GM10266 (cell line): ENCODE results near the gene KCNJ10.

Source experiments
- DNase-seq: peaks from one replicate; pipeline ENCODE4 v3.0.0; 2012; ENCODE audit errors: extremely low spot score
- TF ChIP-seq, protein P1 (sequence below): IDR thresholded peaks from 2 replicates; pipeline ENCODE4 v1.5.1; 2012; ENCODE audit warnings: mild to moderate bottlenecking, low read depth; ENCODE audit not compliant: control insufficient read depth, insufficient read depth; ENCODE audit errors: missing control alignments

The KCNJ10 gene

DNA sequence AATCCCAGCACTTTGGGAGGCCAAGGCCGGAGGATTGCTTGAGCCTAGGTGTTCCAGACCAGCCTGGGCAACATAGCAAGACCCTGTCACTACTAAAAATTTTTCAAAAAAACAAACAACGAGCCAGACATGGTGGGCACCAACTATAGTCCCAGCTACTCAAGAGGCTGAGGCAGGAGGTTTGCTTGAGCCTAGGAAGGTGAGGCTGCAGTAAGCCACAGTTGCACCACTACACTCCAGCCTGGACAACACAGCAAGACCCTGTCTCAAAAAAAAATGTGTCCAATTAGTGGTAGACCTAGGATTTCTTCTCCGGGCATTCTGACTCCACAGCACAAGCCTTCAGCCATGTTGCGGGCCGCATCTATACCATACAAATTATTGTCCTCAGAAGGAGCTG lies 35.2 kb upstream of the KCNJ10 start:
- no peak for DNase-seq
- TF ChIP-seq, protein P1, sequence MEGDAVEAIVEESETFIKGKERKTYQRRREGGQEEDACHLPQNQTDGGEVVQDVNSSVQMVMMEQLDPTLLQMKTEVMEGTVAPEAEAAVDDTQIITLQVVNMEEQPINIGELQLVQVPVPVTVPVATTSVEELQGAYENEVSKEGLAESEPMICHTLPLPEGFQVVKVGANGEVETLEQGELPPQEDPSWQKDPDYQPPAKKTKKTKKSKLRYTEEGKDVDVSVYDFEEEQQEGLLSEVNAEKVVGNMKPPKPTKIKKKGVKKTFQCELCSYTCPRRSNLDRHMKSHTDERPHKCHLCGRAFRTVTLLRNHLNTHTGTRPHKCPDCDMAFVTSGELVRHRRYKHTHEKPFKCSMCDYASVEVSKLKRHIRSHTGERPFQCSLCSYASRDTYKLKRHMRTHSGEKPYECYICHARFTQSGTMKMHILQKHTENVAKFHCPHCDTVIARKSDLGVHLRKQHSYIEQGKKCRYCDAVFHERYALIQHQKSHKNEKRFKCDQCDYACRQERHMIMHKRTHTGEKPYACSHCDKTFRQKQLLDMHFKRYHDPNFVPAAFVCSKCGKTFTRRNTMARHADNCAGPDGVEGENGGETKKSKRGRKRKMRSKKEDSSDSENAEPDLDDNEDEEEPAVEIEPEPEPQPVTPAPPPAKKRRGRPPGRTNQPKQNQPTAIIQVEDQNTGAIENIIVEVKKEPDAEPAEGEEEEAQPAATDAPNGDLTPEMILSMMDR, result no peak

DNA sequence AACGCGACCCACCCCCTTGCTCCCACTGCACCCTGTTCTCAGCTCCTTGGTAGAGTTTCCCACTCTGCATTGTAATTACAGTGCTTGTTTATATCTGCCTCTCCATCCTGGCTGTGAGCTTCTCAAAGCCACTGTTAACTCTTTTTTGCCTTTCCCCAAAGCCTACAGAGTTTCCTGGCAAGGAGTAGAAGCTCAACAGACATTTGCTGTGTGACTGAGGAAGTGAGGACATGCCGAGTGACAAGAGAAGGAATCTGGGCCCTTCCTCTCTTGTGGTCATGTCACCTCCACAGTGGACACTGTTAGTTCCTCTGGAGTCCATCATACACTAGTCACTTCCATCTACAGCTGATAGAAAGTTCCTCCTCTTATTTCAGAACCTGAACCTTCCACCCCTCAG lies 34.5 kb upstream of the KCNJ10 start:
- TF ChIP-seq, protein P1, result no peak
- DNase-seq, result no peak

DNA sequence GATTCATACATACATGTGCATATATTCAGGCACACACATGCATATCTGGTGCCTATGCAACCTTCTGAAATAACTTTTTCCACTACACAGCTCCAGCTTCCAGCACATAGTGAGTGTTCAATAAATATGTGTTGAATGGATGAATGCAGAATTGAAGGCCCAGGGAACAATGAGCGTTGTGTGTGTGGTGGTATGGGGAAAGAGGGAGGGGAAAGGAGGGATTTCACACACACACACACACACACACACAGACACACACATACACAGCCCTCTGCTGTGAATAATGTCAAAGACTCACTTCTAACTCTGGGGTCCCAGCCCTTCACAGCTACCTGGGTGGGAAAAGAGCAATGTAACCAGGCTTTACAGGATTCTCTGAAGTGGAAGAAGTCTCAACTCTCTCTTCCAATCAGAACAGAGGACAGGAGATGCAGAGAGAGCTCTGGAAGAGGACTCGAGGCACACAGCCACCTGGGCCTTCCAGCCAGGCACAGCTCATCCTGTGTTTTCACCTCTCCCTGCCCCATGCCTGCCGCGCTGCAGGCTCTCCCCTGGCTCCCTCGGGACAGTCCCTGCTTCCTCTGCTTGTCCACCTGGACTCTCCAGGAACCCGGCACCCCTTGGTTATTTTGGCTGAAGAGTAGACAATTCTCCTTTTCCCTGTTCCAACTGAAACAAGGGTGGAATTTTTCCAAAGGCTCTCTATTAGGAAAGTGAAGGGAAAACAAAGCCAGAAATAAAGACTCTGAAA lies 33.9 kb upstream of the KCNJ10 start:
- TF ChIP-seq, protein P1, result no peak
- no peak for DNase-seq

DNA sequence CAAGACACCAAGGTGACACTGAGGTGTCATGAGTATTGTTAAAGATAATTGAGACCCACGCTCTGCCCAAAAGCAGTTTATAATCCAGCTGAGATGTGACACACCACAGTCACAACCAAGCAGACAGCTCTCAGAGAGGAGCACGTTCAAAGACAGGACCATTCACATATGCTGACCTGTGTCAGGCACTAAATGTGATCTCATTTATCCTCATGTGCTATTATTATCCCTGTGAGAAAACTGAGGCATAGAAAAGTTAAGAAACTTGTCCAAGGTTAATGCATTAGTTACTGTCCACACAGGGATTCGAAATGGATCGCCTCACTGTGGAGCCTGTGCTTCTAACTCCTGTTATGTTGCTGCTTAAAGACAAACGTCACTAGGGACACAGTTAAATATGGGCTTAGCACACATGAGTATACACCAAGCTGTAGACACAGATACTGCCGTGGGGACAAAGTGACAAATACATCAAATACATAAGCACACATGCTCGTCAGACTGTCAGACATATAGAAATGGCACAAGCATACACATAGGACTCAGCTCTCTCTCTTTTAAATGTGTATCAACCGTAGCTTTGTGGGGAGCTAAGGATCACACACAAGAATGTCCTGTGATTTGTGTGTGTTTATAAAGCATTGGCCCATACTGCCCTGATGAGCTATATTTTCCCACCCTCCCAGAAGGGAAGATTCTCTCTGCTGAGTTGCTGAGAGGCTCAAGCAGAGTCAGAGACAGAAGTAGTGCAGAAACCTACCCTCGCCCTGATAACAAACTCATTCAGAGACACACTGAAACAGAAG lies 32.0 kb upstream of the KCNJ10 start:
- TF ChIP-seq, protein P1, result no peak
- DNase-seq, result no peak

DNA sequence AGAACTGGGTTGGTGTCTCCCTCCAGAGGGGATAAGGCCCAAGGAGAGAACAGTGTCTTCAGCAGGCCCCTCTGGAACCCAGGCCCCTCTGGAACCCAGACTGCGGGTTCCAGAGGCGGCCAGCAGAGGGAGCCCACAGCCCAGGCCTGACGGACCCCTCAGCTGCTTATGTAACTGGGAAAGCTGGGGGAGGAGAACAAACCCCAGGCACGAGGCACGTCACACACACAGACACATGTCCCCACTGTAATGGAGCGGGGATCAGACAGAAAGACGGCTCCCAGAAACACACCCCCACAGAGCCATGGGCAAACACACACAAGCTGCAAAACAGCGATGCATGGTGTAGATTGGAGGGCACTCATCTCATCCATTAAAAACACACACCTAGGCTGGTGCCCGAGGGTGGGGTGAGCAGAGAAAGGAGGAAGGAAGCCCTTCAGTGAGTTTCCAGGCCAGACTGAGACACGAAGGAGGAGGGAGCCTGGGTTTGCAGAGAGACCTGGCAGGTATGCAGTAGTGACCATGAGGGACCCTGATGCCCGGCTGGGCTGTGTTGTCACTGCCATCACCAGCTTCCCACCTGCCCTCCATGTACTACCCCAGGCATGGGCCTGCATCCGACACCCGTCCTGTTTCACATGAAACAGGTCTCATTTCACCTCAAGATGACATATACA lies 31.2 kb upstream of the KCNJ10 start:
- peak; percentile 81 for DNase-seq
- TF ChIP-seq, protein P1, result peak; percentile 90

DNA sequence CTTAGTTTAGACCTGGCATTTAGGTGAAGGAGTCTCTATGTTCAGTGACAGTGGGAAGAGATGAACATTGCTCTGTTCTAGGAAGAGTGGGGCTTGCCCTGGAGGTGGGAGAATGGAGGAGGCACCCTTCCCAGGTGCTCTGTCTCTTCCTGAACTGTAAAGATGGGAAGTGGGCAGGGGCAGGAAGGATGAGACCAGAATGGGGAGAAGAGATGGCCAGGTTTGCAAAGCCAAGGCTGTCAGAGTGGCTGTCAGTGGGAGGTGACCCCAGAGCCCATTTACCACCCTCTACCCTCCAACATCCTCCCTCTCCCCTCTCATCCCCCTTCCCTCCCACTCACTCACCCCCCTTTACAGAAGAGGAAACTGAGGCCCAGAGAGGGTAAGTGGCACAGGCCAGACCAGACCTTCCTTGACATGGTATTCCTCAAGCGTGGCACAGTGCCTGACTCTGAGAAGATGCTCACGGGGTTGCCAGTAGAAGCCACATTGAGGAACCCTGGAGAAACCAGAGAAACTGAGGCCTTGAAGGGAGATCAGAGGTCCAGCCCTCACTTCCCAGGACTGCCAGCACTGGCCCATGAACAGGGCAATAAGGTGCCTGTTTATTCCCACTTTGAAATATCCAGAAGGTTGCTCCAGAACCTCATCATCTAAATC lies 29.9 kb upstream of the KCNJ10 start:
- TF ChIP-seq, protein P1, result no peak
- DNase-seq, result no peak
